HG03108 (cell line): ENCODE measurements around the gene CALB2.
"Not testable (repeated sequence)": the region's sequence is repeated elsewhere in the genome, so short reads cannot be mapped to it uniquely, and the experiment has no call there.

Source experiments
- ATAC-seq: cut with Tn5 transposase; IDR thresholded peaks from one replicate; pipeline ENCODE4 v1.9.1; 2021; ENCODE audit warnings: moderate library complexity; ENCODE audit not compliant: unreplicated experiment

The CALB2 gene

GRCh38 chr16:71352466-71352865, 6.1 kb upstream of the CALB2 start:
- ATAC-seq = no peak

- ATAC-seq = no peak
These were observed 5.5 kb upstream of the CALB2 start for GRCh38 chr16:71352963-71353460.

GRCh38 chr16:71353736-71354135, 4.8 kb upstream of the CALB2 start:
- no peak for ATAC-seq

GRCh38 chr16:71354156-71354555, 4.4 kb upstream of the CALB2 start:
- no peak for ATAC-seq

GRCh38 chr16:71356051-71356740, 2.3 kb upstream of the CALB2 start:
- ATAC-seq = no peak

GRCh38 chr16:71356936-71357335, 1.6 kb upstream of the CALB2 start:
- not testable (repeated sequence) for ATAC-seq

- ATAC-seq = no peak
These were observed 842 bp upstream of the CALB2 start for GRCh38 chr16:71357681-71358080.

GRCh38 chr16:71359431-71359830, 908 bp downstream of the CALB2 start:
- no peak for ATAC-seq

GRCh38 chr16:71360378-71360777, 1.9 kb downstream of the CALB2 start:
- ATAC-seq = no peak

- ATAC-seq = no peak
These were observed 5.7 kb downstream of the CALB2 start for GRCh38 chr16:71364133-71364681.

- no peak for ATAC-seq
These were observed 6.5 kb downstream of the CALB2 start for GRCh38 chr16:71365021-71365420.

GRCh38 chr16:71367241-71367976, 8.9 kb downstream of the CALB2 start:
- no peak for ATAC-seq

GRCh38 chr16:71368958-71369357, 10.4 kb downstream of the CALB2 start:
- ATAC-seq = no peak

GRCh38 chr16:71369494-71369893, 11.0 kb downstream of the CALB2 start:
- ATAC-seq = no peak

GRCh38 chr16:71371237-71371636, 12.7 kb downstream of the CALB2 start:
- no peak for ATAC-seq

- no peak for ATAC-seq
These were observed 14.6 kb downstream of the CALB2 start for GRCh38 chr16:71373073-71373472.

- ATAC-seq = no peak
These were observed 18.1 kb downstream of the CALB2 start for GRCh38 chr16:71376465-71377157.

GRCh38 chr16:71379711-71380110, 21.2 kb downstream of the CALB2 start:
- no peak for ATAC-seq

GRCh38 chr16:71380831-71381230, 22.3 kb downstream of the CALB2 start:
- ATAC-seq = no peak

GRCh38 chr16:71383054-71383773, 24.7 kb downstream of the CALB2 start:
- no peak for ATAC-seq
